ENCODE data around the gene CXCL14. TPM values are rescaled to one million over a fixed set of nuclear protein-coding genes. Genes with fewer than 3 reads are reported as not detected.

The CXCL14 gene
- total RNA-seq, 2 donors from 2014 or later, result not detected

DNA sequence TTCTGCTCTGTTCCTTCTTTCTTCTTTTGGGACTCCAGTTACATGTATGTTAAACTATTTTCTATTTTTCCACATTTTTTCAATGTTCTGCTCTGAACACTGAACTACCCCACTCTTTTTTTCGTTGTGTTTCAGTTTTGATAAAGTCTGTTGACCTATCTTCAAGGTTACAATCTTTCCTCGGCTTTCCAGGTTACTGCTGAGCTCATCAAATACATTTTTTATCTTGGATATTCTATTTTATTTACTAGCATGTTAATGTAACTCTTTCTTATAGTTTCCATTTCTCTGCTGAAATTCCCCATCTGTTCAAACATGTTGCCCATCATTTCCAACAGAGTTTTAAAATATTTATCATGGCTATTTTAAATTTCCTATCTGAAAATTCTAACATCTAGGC, 56.8 kb downstream of the CXCL14 start:
- no peak overlapping the region for H3K27ac Mint-ChIP-seq
- no peaks in the 10 kb centered on the region for H3K4me1 Mint-ChIP-seq
- peaks cover 4% of the 10 kb centered on the region for H3K36me3 Mint-ChIP-seq (ENCODE audit: low read depth)
- DNase-seq (no peak), ATAC-seq (no peak)
- H3K27me3 Mint-ChIP-seq, result peaks cover 47% of the 10 kb centered on the region
- H3K4me3 Mint-ChIP-seq, result no peak overlapping the region
- H3K9me3 ChIP-seq (ENCODE audit: control insufficient read depth, low read length, poor library complexity, severe bottlenecking), result no peaks in the 10 kb centered on the region

Other genes starting within 250 kb of the CXCL14 start
- 100 to 1,000 TPM; 124 to 141 TPM for gene MACROH2A1, start 179.8 kb downstream of the CXCL14 start, total RNA-seq
- gene DCANP1, start 131.6 kb downstream of the CXCL14 start, total RNA-seq, result under 1 TPM in 1 of 2 donors, not detected in 1; 0.16 TPM
- under 1 TPM in 1 of 2 donors, not detected in 1; 0.13 TPM for gene TIFAB, start 126.6 kb downstream of the CXCL14 start, total RNA-seq
- gene NEUROG1, start 43.0 kb downstream of the CXCL14 start, total RNA-seq, result not detected